ACC112 (cell line): ENCODE data around the gene PARVG.

Experiments used
- H2AFZ ChIP-seq: fragments of 200-600 bp; sonication (generic); one replicate; pipeline ENCODE4 v1.6.0; 2017; ENCODE audit warnings: antibody characterized with exemption, low read length; ENCODE audit not compliant: unreplicated experiment
- H3K27ac ChIP-seq: fragments of 200-600 bp; sonication (generic); 2 replicates; pipeline ENCODE4 v1.5.1; 2014; ENCODE audit warnings: low read depth, mild to moderate bottlenecking, antibody characterized with exemption, low read length, moderate library complexity
- H3K27me3 ChIP-seq: fragments of 200-600 bp; sonication (generic); 2 replicates; pipeline ENCODE4 v1.6.1; 2014; ENCODE audit warnings: mild to moderate bottlenecking, antibody characterized with exemption, low read length, moderate library complexity, mixed read lengths; ENCODE audit not compliant: insufficient read depth
- H3K36me3 ChIP-seq: fragments of 200-600 bp; sonication (generic); 2 replicates; pipeline ENCODE4 v1.6.1; 2016; ENCODE audit warnings: mild to moderate bottlenecking, antibody characterized with exemption, low read length, moderate library complexity, mixed read lengths; ENCODE audit not compliant: insufficient read depth
- H3K4me1 ChIP-seq: fragments of 200-600 bp; sonication (generic); one replicate; pipeline ENCODE4 v1.6.1; 2016; ENCODE audit warnings: low read length, mixed read lengths; ENCODE audit not compliant: insufficient read depth, unreplicated experiment, control insufficient read depth
- H3K4me3 ChIP-seq: fragments of 200-600 bp; sonication (generic); 2 replicates; pipeline ENCODE4 v1.5.1; 2014; ENCODE audit warnings: mild to moderate bottlenecking, low read depth, low read length
- H3K79me2 ChIP-seq: fragments of 200-600 bp; sonication (generic); one replicate; pipeline ENCODE4 v1.6.0; 2016; ENCODE audit warnings: low read length; ENCODE audit not compliant: control insufficient read depth, unreplicated experiment, insufficient read depth

PARVG gene

DNA sequence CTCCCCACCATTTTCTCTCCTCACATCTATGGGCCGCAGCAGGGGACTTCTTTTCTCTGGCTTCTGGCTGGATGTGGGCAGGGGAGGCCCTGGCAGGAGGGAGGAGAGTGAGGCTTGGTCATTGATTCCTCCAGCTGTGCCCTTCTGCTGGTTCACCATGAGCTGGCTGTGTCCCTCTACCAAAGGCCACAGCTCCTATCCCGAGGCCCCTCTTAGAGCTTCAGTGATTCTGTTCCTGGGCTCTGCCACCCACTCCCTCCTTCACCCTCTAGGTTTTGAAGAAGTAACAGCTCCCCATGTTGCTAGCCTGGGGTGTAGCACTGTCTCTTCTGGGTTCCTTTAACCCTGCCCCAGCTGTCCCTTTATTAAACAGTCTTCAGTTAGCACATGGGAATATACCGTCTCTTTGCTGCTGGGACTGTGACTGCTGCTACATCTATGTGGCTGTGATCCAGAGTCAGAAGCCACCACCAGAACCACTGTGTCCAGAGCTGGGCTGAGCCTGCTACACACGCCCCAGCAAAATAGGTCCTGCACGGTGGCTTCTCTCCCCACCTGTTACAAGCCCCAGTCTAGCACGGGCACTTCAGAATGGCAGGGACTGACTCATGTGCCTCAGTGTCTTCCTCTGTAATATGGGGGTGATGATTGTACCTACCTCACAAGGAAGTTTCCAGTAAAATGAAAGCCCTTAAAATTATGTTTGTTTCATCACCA, 578 bp upstream of the PARVG start:
- peaks cover 5% of the 10 kb centered on the region; the same call in 1 of the 2 replicates for H3K27me3 ChIP-seq
- H2AFZ ChIP-seq, result no peak overlapping the region
- H3K4me3 ChIP-seq, result no peak overlapping the region
- no peak overlapping the region for H3K27ac ChIP-seq
- H3K4me1 ChIP-seq, result no peaks in the 10 kb centered on the region
- no peaks in the 10 kb centered on the region for H3K79me2 ChIP-seq
- H3K36me3 ChIP-seq, result no peaks in the 10 kb centered on the region

- no peak overlapping the region for H3K4me3 ChIP-seq
- H3K4me1 ChIP-seq, result no peaks in the 10 kb centered on the region
- no peak overlapping the region for H3K27ac ChIP-seq
- peaks cover 5% of the 10 kb centered on the region; the same call in 1 of the 2 replicates for H3K27me3 ChIP-seq
- H3K36me3 ChIP-seq, result no peaks in the 10 kb centered on the region
- H3K79me2 ChIP-seq, result no peaks in the 10 kb centered on the region
- no peak overlapping the region for H2AFZ ChIP-seq
Observed at GRCh38 chr22:44181033-44181911, 547 bp downstream of the PARVG start.

DNA sequence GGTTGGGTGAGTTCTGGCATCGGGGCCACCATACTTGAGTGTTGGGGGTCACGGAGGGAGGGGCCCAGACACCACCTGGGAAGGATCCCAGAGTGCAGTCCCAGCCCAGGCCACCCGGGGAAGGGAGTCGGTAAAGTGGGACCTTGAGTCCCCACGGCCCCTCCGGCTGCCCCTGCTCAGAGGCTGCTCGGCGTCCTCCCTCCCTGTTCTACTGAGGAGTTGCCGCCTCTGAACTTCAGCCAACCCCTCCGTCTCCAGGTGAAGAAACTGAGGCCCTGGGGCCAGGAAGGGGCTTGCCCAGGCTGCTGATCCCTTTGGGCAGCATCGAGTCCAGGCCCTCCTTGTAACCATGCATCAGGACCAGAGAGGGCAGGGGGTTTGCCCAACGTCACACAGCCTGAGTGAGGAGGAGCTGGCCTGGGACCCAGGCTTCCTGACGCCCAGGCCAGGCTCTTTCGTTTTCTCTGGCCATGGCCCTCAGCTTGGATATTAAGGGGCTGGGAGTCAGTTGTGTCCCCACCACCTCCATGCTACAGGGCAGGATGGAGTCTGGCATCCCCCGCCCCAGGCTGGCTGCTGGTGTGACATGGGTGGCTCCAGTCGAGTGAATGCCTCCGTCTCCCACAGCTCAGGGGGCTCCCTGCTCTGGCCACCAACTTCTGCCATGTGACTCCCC, 1.3 kb downstream of the PARVG start:
- Histone ChIP-seq H3K4me1 (no peaks in the 10 kb centered on the region), H2AFZ (no peak overlapping the region)

DNA sequence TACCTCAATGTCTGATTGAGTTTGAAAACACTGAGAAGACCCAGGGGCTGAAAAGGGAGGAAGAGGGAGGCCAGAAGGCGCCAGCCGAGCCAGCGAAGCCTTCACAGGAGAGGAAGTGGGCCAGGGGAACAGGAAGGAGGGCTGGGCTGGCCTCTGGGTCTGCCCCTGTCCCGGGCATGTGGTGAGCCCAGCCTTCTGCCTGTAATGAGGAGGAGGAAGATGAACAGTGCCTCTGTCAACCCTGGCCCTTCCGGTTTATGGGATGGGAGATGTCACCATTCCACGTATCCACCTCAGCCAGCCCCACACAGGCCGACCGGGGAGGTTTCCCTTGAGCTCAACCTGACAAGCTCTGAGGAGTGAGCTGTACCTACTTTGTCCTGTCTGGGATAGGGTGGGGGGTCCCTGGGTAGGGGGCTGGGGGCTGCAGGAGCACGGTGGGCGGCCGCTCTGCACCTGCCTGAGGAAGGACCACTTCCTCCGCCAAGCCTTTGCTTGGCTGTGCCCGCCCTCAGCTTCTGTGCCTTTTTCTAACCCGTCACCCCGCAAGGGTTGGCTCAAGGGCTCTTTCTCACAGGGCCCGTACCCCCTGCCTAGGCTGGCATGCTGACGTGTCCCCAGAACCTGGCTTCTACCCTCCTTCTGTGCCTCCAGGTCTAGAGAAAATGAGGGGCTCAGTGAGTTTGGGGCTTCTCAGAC, 2.0 kb downstream of the PARVG start:
- no peak overlapping the region for H3K4me3 ChIP-seq

More for the DNA sequence above, 1.3 kb downstream of the PARVG start:
- Histone ChIP-seq H3K27me3 (peaks cover 5% of the 10 kb centered on the region; the same call in 1 of the 2 replicates), H3K27ac (no peak overlapping the region), H3K36me3 (no peaks in the 10 kb centered on the region), H3K79me2 (no peaks in the 10 kb centered on the region), H3K4me3 (no peak overlapping the region)

DNA sequence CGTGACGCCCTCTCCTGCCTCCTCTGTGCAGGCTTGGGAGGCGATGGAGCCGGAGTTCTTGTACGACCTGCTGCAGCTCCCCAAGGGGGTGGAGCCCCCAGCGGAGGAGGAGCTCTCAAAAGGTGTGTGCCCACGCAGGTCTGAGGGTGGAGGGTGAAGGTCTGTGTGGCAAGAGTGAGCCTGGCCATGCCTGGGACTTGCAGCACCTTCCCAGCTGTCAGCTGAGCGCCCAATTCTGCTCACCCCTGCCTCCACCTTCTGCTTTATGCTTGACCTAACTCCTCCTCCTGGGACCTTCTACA, 2.5 kb downstream of the PARVG start:
- no peak overlapping the region for H2AFZ ChIP-seq
- H3K4me1 ChIP-seq, result no peaks in the 10 kb centered on the region
- no peak overlapping the region for H3K4me3 ChIP-seq
- no peak overlapping the region for H3K27ac ChIP-seq
- peaks cover 5% of the 10 kb centered on the region; the same call in 1 of the 2 replicates for H3K27me3 ChIP-seq
- H3K36me3 ChIP-seq, result no peaks in the 10 kb centered on the region
- H3K79me2 ChIP-seq, result no peaks in the 10 kb centered on the region

More for the DNA sequence above, 2.0 kb downstream of the PARVG start:
- Histone ChIP-seq H3K27ac (no peak overlapping the region), H3K36me3 (no peaks in the 10 kb centered on the region), H3K27me3 (peaks cover 5% of the 10 kb centered on the region; the same call in 1 of the 2 replicates), H3K4me1 (no peaks in the 10 kb centered on the region), H2AFZ (no peak overlapping the region), H3K79me2 (no peaks in the 10 kb centered on the region)

- no peak overlapping the region for H3K27ac ChIP-seq
- no peak overlapping the region for H2AFZ ChIP-seq
- peaks cover 5% of the 10 kb centered on the region; the same call in 1 of the 2 replicates for H3K27me3 ChIP-seq
- H3K4me3 ChIP-seq, result no peak overlapping the region
- no peaks in the 10 kb centered on the region for H3K79me2 ChIP-seq
- H3K4me1 ChIP-seq, result no peaks in the 10 kb centered on the region
- H3K36me3 ChIP-seq, result no peaks in the 10 kb centered on the region
Observed at GRCh38 chr22:44184006-44184405, 3.3 kb downstream of the PARVG start.

DNA sequence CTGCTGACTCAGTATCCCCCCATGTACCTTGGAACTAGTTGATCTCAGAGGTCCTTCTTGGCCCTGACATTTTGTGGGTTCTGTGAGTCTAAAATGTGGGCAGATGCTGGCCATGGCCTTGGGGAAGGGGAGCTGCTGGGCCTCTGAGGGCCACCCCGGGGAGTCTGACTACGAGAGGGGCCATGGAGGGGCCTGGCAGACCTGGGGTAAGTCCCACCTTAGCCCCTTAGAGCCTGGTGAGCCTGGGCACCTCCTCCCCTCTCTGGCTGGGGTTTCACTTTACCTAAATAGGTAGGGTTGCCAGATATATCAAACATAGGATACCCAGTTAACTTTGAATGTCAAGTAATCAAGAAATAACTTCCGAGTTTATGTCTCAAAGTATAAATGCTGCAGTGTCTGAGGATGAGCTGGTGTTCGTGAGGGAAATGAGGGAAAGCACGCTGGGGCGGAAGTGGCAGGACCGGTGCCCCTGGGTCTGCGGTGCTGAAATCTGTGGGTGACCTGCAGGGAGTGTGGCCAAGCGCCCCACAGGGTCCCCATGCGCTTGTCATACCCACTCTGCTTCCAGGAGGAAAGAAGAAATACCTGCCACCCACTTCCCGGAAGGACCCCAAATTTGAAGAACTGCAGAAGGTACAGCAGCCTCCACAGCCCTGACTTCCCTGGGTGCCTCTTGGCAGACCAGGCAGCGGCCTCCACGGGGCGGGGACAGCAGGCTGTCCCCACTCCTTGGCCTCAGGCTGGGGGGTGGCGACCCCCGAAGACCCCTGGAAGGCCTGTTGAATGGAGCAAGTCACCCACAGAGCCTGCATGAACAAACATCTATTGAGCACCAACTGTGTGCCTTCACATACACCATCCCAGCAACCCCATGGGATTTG, 4.8 kb downstream of the PARVG start:
- no peak overlapping the region for H2AFZ ChIP-seq
- H3K4me3 ChIP-seq, result no peak overlapping the region
- H3K27me3 ChIP-seq, result no peaks in the 10 kb centered on the region; the same call in 1 of the 2 replicates
- no peaks in the 10 kb centered on the region for H3K79me2 ChIP-seq
- H3K27ac ChIP-seq, result no peak overlapping the region
- H3K36me3 ChIP-seq, result no peaks in the 10 kb centered on the region
- H3K4me1 ChIP-seq, result no peaks in the 10 kb centered on the region

DNA sequence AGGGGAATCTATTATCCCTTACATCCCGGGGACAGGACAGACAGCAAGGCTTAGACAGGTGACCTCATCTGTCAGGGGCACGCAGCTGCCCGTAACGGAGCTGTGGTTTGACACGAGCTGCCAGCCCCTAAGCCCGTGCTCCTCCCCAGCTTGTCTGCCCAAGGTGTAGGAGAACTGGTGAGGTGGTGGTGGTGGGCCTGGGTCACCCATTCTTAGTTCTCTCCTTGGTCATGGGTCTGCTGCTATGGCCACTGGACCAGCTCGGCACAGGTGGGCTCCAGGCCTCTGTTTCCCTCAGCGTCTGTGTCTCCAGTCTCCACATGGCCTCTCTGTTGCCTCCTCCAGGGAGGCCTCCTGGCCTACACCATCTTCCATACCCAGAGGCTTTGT, 5.4 kb downstream of the PARVG start:
- no peaks in the 10 kb centered on the region for H3K79me2 ChIP-seq
- no peaks in the 10 kb centered on the region for H3K36me3 ChIP-seq
- H3K4me3 ChIP-seq, result no peak overlapping the region
- H2AFZ ChIP-seq, result no peak overlapping the region
- H3K27ac ChIP-seq, result no peak overlapping the region
- H3K4me1 ChIP-seq, result no peaks in the 10 kb centered on the region
- H3K27me3 ChIP-seq, result no peaks in the 10 kb centered on the region; the same call in 1 of the 2 replicates

- H3K4me3 ChIP-seq, result no peak overlapping the region
- H3K27me3 ChIP-seq, result no peaks in the 10 kb centered on the region
- no peaks in the 10 kb centered on the region for H3K79me2 ChIP-seq
- H3K27ac ChIP-seq, result no peak overlapping the region
- H3K4me1 ChIP-seq, result no peaks in the 10 kb centered on the region
- no peak overlapping the region for H2AFZ ChIP-seq
- H3K36me3 ChIP-seq, result no peaks in the 10 kb centered on the region
Observed at GRCh38 chr22:44186737-44187136, 6.0 kb downstream of the PARVG start.
